ENCODE results near the gene LGALSL.

- no peak for TF ChIP-seq POLR2AphosphoS5 (IDR thresholded peaks at IDR 0.05)
- no peak for TF ChIP-seq CTCF (IDR thresholded peaks at IDR 0.05)
- no peak for TF ChIP-seq POLR2A (IDR thresholded peaks at IDR 0.05)
These were observed 27.6 kb upstream of the LGALSL start for GRCh38 chr2:64426183-64426952.
